Spinal cord (tissue), 10 donors: ENCODE measurements around the gene TLE3. TPM values are rescaled to one million over a fixed set of nuclear protein-coding genes. Genes with fewer than 3 reads are reported as not detected.

Source experiments
- DNase-seq, 6 donors: peaks; one replicate each; pipeline versions ENCODE4 v3.0.0 to v3.0.0-alpha.2; 2013 to 2015; ENCODE audit warnings: low spot score in 6 of 6, low read depth in 4 of 6
- H3K27ac ChIP-seq: one replicate; pipeline ENCODE4 v1.5.1; 2013; ENCODE audit warnings: low read depth, low read length, control low read depth
- H3K27me3 ChIP-seq: one replicate; pipeline ENCODE4 v1.6.1; 2013; ENCODE audit warnings: low read length; ENCODE audit not compliant: control insufficient read depth, insufficient read depth
- H3K36me3 ChIP-seq: one replicate; pipeline ENCODE4 v1.6.1; 2013; ENCODE audit warnings: low read length; ENCODE audit not compliant: control insufficient read depth, insufficient read depth
- H3K4me1 ChIP-seq: one replicate; pipeline ENCODE4 v1.6.1; 2013; ENCODE audit warnings: low read length; ENCODE audit not compliant: control insufficient read depth, insufficient read depth
- H3K4me3 ChIP-seq: one replicate; pipeline ENCODE4 v1.5.1; 2013; ENCODE audit warnings: low read depth, low read length, control low read depth
- H3K9me3 ChIP-seq: one replicate; pipeline ENCODE4 v1.6.1; 2013; ENCODE audit warnings: low read length; ENCODE audit not compliant: control insufficient read depth, insufficient read depth
- WGBS: methylation state at CpG from one replicate; pipeline ENCODE4 v1.1.5; 2013; ENCODE audit warnings: missing lambda C conversion rate; ENCODE audit not compliant: insufficient coverage; 5-methylcytosine and 5-hydroxymethylcytosine counted together
- polyA plus RNA-seq, 2 donors: library from polyadenylated mRNA; unstranded; fragments of 120-200 nt; gene quantifications; one replicate each; pipeline ENCODE4 v1.2.1, GENCODE V29; 2013; ENCODE audit not compliant: insufficient read length in 2 of 2
- total RNA-seq, 2 donors: library from RNA; depleted of rRNA in 1 of 2; stranded (reverse); fragments of 120-200 nt in 1 of 2; fragments of >200 nt in 1 of 2; gene quantifications; one replicate each; pipeline versions ENCODE4 v1.2.3 to v1.2.4, GENCODE V29; 2013 to 2014
- donor health status: healthy.

The TLE3 gene
- total and polyA plus RNA-seq, 4 donors: 24.7 to 48.7 (median 38.2) TPM

GRCh38 chr15:70095408-70096214 lies 2.1 kb downstream of the TLE3 start:
- H3K4me3 ChIP-seq: peak overlapping the region; percentile 87
- H3K27me3 ChIP-seq: no peaks in the 10 kb centered on the region
- peaks cover 16% of the 10 kb centered on the region for H3K36me3 ChIP-seq
- peaks cover 65% of the 10 kb centered on the region for H3K4me1 ChIP-seq
- DNase-seq: peak in 1 of 6 donors; percentile 66
- under 1% methylated on average over 62 of the region's 66 CpGs for WGBS
- H3K27ac ChIP-seq: peak overlapping the region; percentile 64
- no peaks in the 10 kb centered on the region for H3K9me3 ChIP-seq

GRCh38 chr15:70094690-70095311 lies 2.9 kb downstream of the TLE3 start:
- Histone ChIP-seq H3K27me3 (no peaks in the 10 kb centered on the region), H3K27ac (no peak overlapping the region), H3K4me3 (peak overlapping the region; percentile 87), H3K4me1 (peaks cover 63% of the 10 kb centered on the region), H3K36me3 (peaks cover 21% of the 10 kb centered on the region), H3K9me3 (no peaks in the 10 kb centered on the region)
- WGBS: 0% methylated on average over 3 of the region's 8 CpGs
- no peak for DNase-seq

GRCh38 chr15:70093481-70094319 lies 4.0 kb downstream of the TLE3 start:
- peak in 1 of 6 donors; percentile 57 for DNase-seq
- no peaks in the 10 kb centered on the region for H3K9me3 ChIP-seq
- no peaks in the 10 kb centered on the region for H3K27me3 ChIP-seq
- no peak overlapping the region for H3K4me3 ChIP-seq
- H3K36me3 ChIP-seq: peaks cover 24% of the 10 kb centered on the region
- H3K27ac ChIP-seq: no peak overlapping the region
- H3K4me1 ChIP-seq: peaks cover 73% of the 10 kb centered on the region
- WGBS: 41% methylated on average over 5 of the region's 11 CpGs

GRCh38 chr15:70093070-70093469 lies 4.6 kb downstream of the TLE3 start:
- WGBS: 25% methylated on average over 2 of the region's 3 CpGs
- H3K27me3 ChIP-seq: no peaks in the 10 kb centered on the region
- H3K27ac ChIP-seq: no peak overlapping the region
- no peak overlapping the region for H3K4me3 ChIP-seq
- peaks cover 67% of the 10 kb centered on the region for H3K4me1 ChIP-seq
- peaks cover 26% of the 10 kb centered on the region for H3K36me3 ChIP-seq
- H3K9me3 ChIP-seq: no peaks in the 10 kb centered on the region
- no peak for DNase-seq

GRCh38 chr15:70092464-70093027 lies 5.2 kb downstream of the TLE3 start:
- Histone ChIP-seq H3K27me3 (no peaks in the 10 kb centered on the region), H3K27ac (no peak overlapping the region), H3K36me3 (peaks cover 32% of the 10 kb centered on the region), H3K4me3 (no peak overlapping the region), H3K4me1 (peaks cover 68% of the 10 kb centered on the region), H3K9me3 (no peaks in the 10 kb centered on the region)
- DNase-seq: peak in 1 of 6 donors; percentile 73
- 39% methylated on average over 6 of the region's 6 CpGs for WGBS

GRCh38 chr15:70091726-70092463 lies 5.8 kb downstream of the TLE3 start:
- Histone ChIP-seq H3K4me3 (no peak overlapping the region), H3K9me3 (no peaks in the 10 kb centered on the region), H3K27ac (no peak overlapping the region), H3K4me1 (peaks cover 69% of the 10 kb centered on the region), H3K36me3 (peaks cover 31% of the 10 kb centered on the region), H3K27me3 (no peaks in the 10 kb centered on the region)
- WGBS: 30% methylated on average over 5 of the region's 12 CpGs
- DNase-seq: peak in 1 of 6 donors; percentile 69

- Histone ChIP-seq H3K4me1 (peaks cover 62% of the 10 kb centered on the region), H3K4me3 (no peak overlapping the region), H3K9me3 (no peaks in the 10 kb centered on the region), H3K27ac (no peak overlapping the region), H3K27me3 (no peaks in the 10 kb centered on the region), H3K36me3 (peaks cover 38% of the 10 kb centered on the region)
- 90% methylated on average over 4 of the region's 8 CpGs for WGBS
- DNase-seq: no peak
These were observed 7.1 kb downstream of the TLE3 start for GRCh38 chr15:70090436-70091296.

GRCh38 chr15:70089692-70089971 lies 8.1 kb downstream of the TLE3 start:
- peaks cover 42% of the 10 kb centered on the region for H3K36me3 ChIP-seq
- H3K9me3 ChIP-seq: no peaks in the 10 kb centered on the region
- no peak overlapping the region for H3K27ac ChIP-seq
- WGBS: 57% methylated on average over 3 of the region's 6 CpGs
- H3K4me1 ChIP-seq: peaks cover 52% of the 10 kb centered on the region
- DNase-seq: no peak
- H3K4me3 ChIP-seq: no peak overlapping the region
- H3K27me3 ChIP-seq: no peaks in the 10 kb centered on the region
